Keratinocyte (primary cell): Measurements from ENCODE around the gene STRIP1. TPM values are rescaled to one million over a fixed set of nuclear protein-coding genes. Genes with fewer than 3 reads are reported as not detected.

Experiments
- DNase-seq: peaks from one replicate; pipeline ENCODE4 v3.0.0-alpha.2; 2011; ENCODE audit warnings: low read depth, missing footprints, low spot score
- FAIRE-seq: peaks from 2 replicates; lab custom pipeline; 2011; peaks lifted over from hg19 to GRCh38; lab: Jason Lieb, UNC
- H2AFZ ChIP-seq: 2 replicates; pipeline ENCODE4 v1.6.0; 2012; ENCODE audit warnings: low read length, control low read depth, inconsistent platforms; ENCODE audit not compliant: control insufficient read depth
- H3K27ac ChIP-seq: 2 replicates; pipeline ENCODE4 v1.5.1; 2011; ENCODE audit warnings: low read length; ENCODE audit not compliant: control insufficient read depth, insufficient read depth
- H3K27me3 ChIP-seq: 3 replicates; pipeline ENCODE4 v1.6.0; 2011; ENCODE audit warnings: low read length; ENCODE audit not compliant: control insufficient read depth, insufficient read depth; ENCODE audit errors: extremely low read depth
- H3K36me3 ChIP-seq, 2 experiments: 2 replicates in 1 of 2; 3 replicates in 1 of 2; pipeline ENCODE4 v1.5.1; 2011; ENCODE audit warnings: low read length in 2 of 2, mild to moderate bottlenecking in 1 of 2; ENCODE audit not compliant: control insufficient read depth in 2 of 2, insufficient read depth in 2 of 2; ENCODE audit errors: extremely low read depth in 1 of 2
- H3K4me1 ChIP-seq: 3 replicates; pipeline ENCODE4 v1.5.1; 2011; ENCODE audit warnings: low read length; ENCODE audit not compliant: control insufficient read depth, insufficient read depth; ENCODE audit errors: extremely low read depth
- H3K4me2 ChIP-seq: 3 replicates; pipeline ENCODE4 v1.6.0; 2011; ENCODE audit warnings: low read depth, low read length; ENCODE audit not compliant: control insufficient read depth, insufficient read depth; ENCODE audit errors: extremely low read depth
- H3K4me3 ChIP-seq, 3 experiments: fragments of 200-600 bp in 1 of 3; sonication (generic) in 1 of 3; 2 replicates in 2 of 3; 3 replicates in 1 of 3; pipeline ENCODE4 v1.5.1; 2011 to 2016; ENCODE audit warnings: low read length in 3 of 3, mild to moderate bottlenecking in 3 of 3, control low read depth in 2 of 3, inconsistent platforms in 1 of 3, low read depth in 1 of 3, mixed read lengths in 1 of 3, mixed run types in 1 of 3, moderate library complexity in 1 of 3; ENCODE audit not compliant: control insufficient read depth in 2 of 3, insufficient read depth in 2 of 3; ENCODE audit errors: extremely low read depth in 1 of 3
- H3K79me2 ChIP-seq: 2 replicates; pipeline ENCODE4 v1.6.0; 2012; ENCODE audit warnings: low read length; ENCODE audit not compliant: control insufficient read depth, insufficient read depth
- H3K9ac ChIP-seq: 3 replicates; pipeline ENCODE4 v1.6.0; 2011; ENCODE audit warnings: low read length; ENCODE audit not compliant: control insufficient read depth, insufficient read depth; ENCODE audit errors: extremely low read depth
- H3K9me1 ChIP-seq: 3 replicates; pipeline ENCODE4 v1.6.0; 2011; ENCODE audit warnings: low read length; ENCODE audit not compliant: control insufficient read depth, insufficient read depth; ENCODE audit errors: extremely low read depth
- H3K9me3 ChIP-seq: 2 replicates; pipeline ENCODE4 v1.5.1; 2012; ENCODE audit warnings: low read depth, low read length; ENCODE audit not compliant: control insufficient read depth
- H4K20me1 ChIP-seq: 3 replicates; pipeline ENCODE4 v1.6.0; 2011; ENCODE audit warnings: low read length; ENCODE audit not compliant: control insufficient read depth, insufficient read depth; ENCODE audit errors: extremely low read depth
- CTCF ChIP-seq, 3 experiments: IDR thresholded peaks in 1 of 3; conservative IDR thresholded peaks in 1 of 3; optimal IDR thresholded peaks in 1 of 3; 2 replicates in 2 of 3; 3 replicates in 1 of 3; pipeline versions ENCODE3 to v1.5.1; 2011; ENCODE audit warnings: low read length in 3 of 3, mild to moderate bottlenecking in 3 of 3, moderate library complexity in 2 of 3, control low read depth in 1 of 3, inconsistent platforms in 1 of 3; ENCODE audit not compliant: insufficient read depth in 2 of 3; ENCODE audit errors: extremely low read depth in 1 of 3
- EZH2 ChIP-seq: IDR thresholded peaks from one replicate; pipeline ENCODE4 v1.6.1; 2012; ENCODE audit warnings: inconsistent platforms, mild to moderate bottlenecking, low read length, moderate library complexity
- dilution Hi-C: fragments of 300-500 bp; cut with MboI; formaldehyde crosslinking; loops from one replicate; pipeline ENCODE4 v1.7.0; 2020; ENCODE audit warnings: low sequenced_read_pairs; ENCODE audit not compliant: extremely low pct_ligation_motif_present
- polyA plus RNA-seq, 5 experiments: library from polyadenylated mRNA; depleted of rRNA in 3 of 5; stranded (reverse) in 3 of 5; stranded (forward) in 1 of 5; unstranded in 1 of 5; fragments of >200 nt; gene quantifications; 1 replicate in 1 of 5; 2 replicates in 3 of 5; 3 replicates in 1 of 5; pipeline versions ENCODE4 v1.2.1 to v1.2.3, GENCODE V29; 2011 to 2012; ENCODE audit warnings: missing spikeins in 2 of 5, low read depth in 1 of 5, low replicate concordance in 1 of 5

Gene STRIP1
- polyA plus RNA-seq, 1 donor (not counting 4 experiments of a cell fraction or from before 2014, with no cell fraction given): 24.6 TPM

GRCh38 chr1:110098222-110099026 lies 64.0 kb downstream of the STRIP1 start:
- H3K36me3 ChIP-seq: no peaks in the 10 kb centered on the region
- TF ChIP-seq CTCF (optimal IDR thresholded peaks at IDR 0.05 in 1 of 3, IDR thresholded peaks at IDR 0.05 in 1 of 3, conservative IDR thresholded peaks at IDR 0.05 in 1 of 3; ENCODE audit: extremely low read depth in 1 of 3, insufficient read depth in 2 of 3, low read length in 3 of 3) (no peak), EZH2 (no peak)
- H3K79me2 ChIP-seq: no peaks in the 10 kb centered on the region
- no peak overlapping the region for H3K9ac ChIP-seq
- H3K9me1 ChIP-seq: no peaks in the 10 kb centered on the region
- H4K20me1 ChIP-seq: peaks cover 2% of the 10 kb centered on the region
- dilution Hi-C loops: no loop called here
- no peak overlapping the region for H3K27ac ChIP-seq
- no peak for FAIRE-seq
- H3K4me2 ChIP-seq: no peak overlapping the region
- no peak for DNase-seq
- no peak overlapping the region for H3K4me3 ChIP-seq
- no peaks in the 10 kb centered on the region for H3K9me3 ChIP-seq
- H3K4me1 ChIP-seq: no peaks in the 10 kb centered on the region
- H2AFZ ChIP-seq: no peak overlapping the region
- peaks cover 19% of the 10 kb centered on the region for H3K27me3 ChIP-seq

- FAIRE-seq: no peak
- no peaks in the 10 kb centered on the region for H3K9me1 ChIP-seq
- H3K9me3 ChIP-seq: no peaks in the 10 kb centered on the region
- H3K79me2 ChIP-seq: no peaks in the 10 kb centered on the region
- H3K36me3 ChIP-seq: no peaks in the 10 kb centered on the region
- peaks cover 2% of the 10 kb centered on the region for H4K20me1 ChIP-seq
- no peak overlapping the region for H3K9ac ChIP-seq
- dilution Hi-C loops: no loop called here
- TF ChIP-seq CTCF (optimal IDR thresholded peaks at IDR 0.05 in 1 of 3, IDR thresholded peaks at IDR 0.05 in 1 of 3, conservative IDR thresholded peaks at IDR 0.05 in 1 of 3; ENCODE audit: extremely low read depth in 1 of 3, insufficient read depth in 2 of 3, low read length in 3 of 3) (no peak), EZH2 (no peak)
- H3K27ac ChIP-seq: no peak overlapping the region
- H3K4me1 ChIP-seq: no peaks in the 10 kb centered on the region
- no peak overlapping the region for H2AFZ ChIP-seq
- H3K4me3 ChIP-seq: no peak overlapping the region
- H3K4me2 ChIP-seq: no peak overlapping the region
- no peak for DNase-seq
- peaks cover 11% of the 10 kb centered on the region for H3K27me3 ChIP-seq
These were observed 65.9 kb downstream of the STRIP1 start for GRCh38 chr1:110100335-110100734.
